GM23338 (cell line): ENCODE measurements around the gene AFAP1L1. TPM values are rescaled to one million over a fixed set of nuclear protein-coding genes. Genes with fewer than 3 reads are reported as not detected.

Experiments
- ATAC-seq: fragments of 200-7000 bp; cut with Tn5 transposase; 3 replicates; pipeline ENCODE4 v1.9.1; 2020
- DNase-seq: peaks from one replicate; pipeline ENCODE4 v3.0.0-alpha.2; 2015; ENCODE audit warnings: low spot score
- H2AFZ ChIP-seq: fragments of 200-600 bp; sonication (generic); 2 replicates; pipeline ENCODE4 v1.8.0; 2016; ENCODE audit warnings: antibody characterized with exemption, mild to moderate bottlenecking, moderate library complexity
- H3F3A ChIP-seq: fragments of 200-600 bp; sonication (generic); replicated peaks from 2 replicates; pipeline ENCODE4 v1.8.0; 2017; ENCODE audit warnings: antibody characterized with exemption, mixed run types, low read depth
- H3K27ac ChIP-seq: fragments of 200-600 bp; sonication (generic); 2 replicates; pipeline ENCODE4 v1.6.1; 2016; ENCODE audit warnings: low read depth
- H3K27me3 ChIP-seq: fragments of 200-600 bp; sonication (generic); 2 replicates; pipeline ENCODE4 v1.8.0; 2016; ENCODE audit warnings: mild to moderate bottlenecking, mixed run types, moderate library complexity; ENCODE audit not compliant: insufficient read depth
- H3K36me3 ChIP-seq: fragments of 200-600 bp; sonication (generic); 2 replicates; pipeline ENCODE4 v1.8.0; 2016; ENCODE audit warnings: mild to moderate bottlenecking; ENCODE audit not compliant: insufficient read depth
- H3K4me1 ChIP-seq: fragments of 200-600 bp; sonication (generic); 2 replicates; pipeline ENCODE4 v1.8.0; 2016; ENCODE audit warnings: mild to moderate bottlenecking, moderate library complexity; ENCODE audit not compliant: insufficient read depth
- H3K4me2 ChIP-seq: fragments of 200-600 bp; sonication (generic); 2 replicates; pipeline ENCODE4 v1.7.1; 2017; ENCODE audit warnings: mixed run types
- H3K4me3 ChIP-seq: fragments of 200-600 bp; sonication (generic); 2 replicates; pipeline ENCODE4 v1.6.1; 2016; ENCODE audit warnings: mixed run types
- H3K79me2 ChIP-seq: fragments of 200-600 bp; sonication (generic); replicated peaks from 2 replicates; pipeline ENCODE4 v1.8.0; 2017; ENCODE audit warnings: mild to moderate bottlenecking; ENCODE audit not compliant: insufficient read depth
- H3K9me2 ChIP-seq: fragments of 200-600 bp; sonication (generic); 2 replicates; pipeline ENCODE4 v1.8.0; 2017; ENCODE audit not compliant: insufficient read depth
- H4K20me1 ChIP-seq: fragments of 200-600 bp; sonication (generic); replicated peaks from 2 replicates; pipeline ENCODE4 v1.8.0; 2017; ENCODE audit warnings: mild to moderate bottlenecking; ENCODE audit not compliant: insufficient read depth
- H3K27ac Mint-ChIP-seq: 2 replicates; pipeline ENCODE4 v1.8.0; 2020; ENCODE audit warnings: inconsistent platforms, mild to moderate bottlenecking, moderate library complexity, mixed read lengths
- H3K27me3 Mint-ChIP-seq: 3 replicates; pipeline ENCODE4 v1.8.0; 2022; ENCODE audit warnings: low read depth, mild to moderate bottlenecking, moderate library complexity, mixed read lengths, inconsistent platforms; ENCODE audit not compliant: insufficient read depth, poor library complexity
- H3K36me3 Mint-ChIP-seq: 3 replicates; pipeline ENCODE4 v1.8.0; 2021; ENCODE audit warnings: low read depth, mild to moderate bottlenecking, inconsistent platforms, moderate library complexity, mixed read lengths
- H3K4me1 Mint-ChIP-seq: 3 replicates; pipeline ENCODE4 v1.8.0; 2020; ENCODE audit warnings: mild to moderate bottlenecking, inconsistent platforms, mixed read lengths
- H3K4me3 Mint-ChIP-seq: 3 replicates; pipeline ENCODE4 v1.8.0; 2021; ENCODE audit warnings: moderate library complexity, mild to moderate bottlenecking, inconsistent platforms, mixed read lengths
- H3K9me3 Mint-ChIP-seq: 3 replicates; pipeline ENCODE4 v1.8.0; 2020; ENCODE audit warnings: moderate library complexity, mild to moderate bottlenecking, inconsistent platforms, mixed read lengths
- CREB1 ChIP-seq: fragments of 250-450 bp; sonication (Bioruptor Pico); IDR thresholded peaks from 2 replicates; pipeline ENCODE4 v1.5.0; 2020; ENCODE audit warnings: low read depth, mild to moderate bottlenecking, moderate library complexity
- EZH2 ChIP-seq: fragments of 200-600 bp; sonication (generic); IDR thresholded peaks from one replicate; pipeline ENCODE4 v1.8.0; 2017; ENCODE audit warnings: antibody characterized with exemption, mild to moderate bottlenecking, low read depth; ENCODE audit not compliant: unreplicated experiment
- JUNB ChIP-seq: IDR thresholded peaks from one replicate; pipeline ENCODE4 v1.6.1; 2016; ENCODE audit warnings: antibody characterized with exemption; ENCODE audit not compliant: unreplicated experiment
- NANOG ChIP-seq: IDR thresholded peaks from 2 replicates; pipeline ENCODE4 v1.6.1; 2016; ENCODE audit warnings: antibody characterized with exemption, borderline replicate concordance
- POLR2AphosphoS5 ChIP-seq: IDR thresholded peaks from 2 replicates; pipeline ENCODE4 v1.6.1; 2016; ENCODE audit warnings: antibody characterized with exemption, low read depth
- STAT1 ChIP-seq: IDR thresholded peaks from one replicate; pipeline ENCODE4 v1.6.1; 2016; ENCODE audit warnings: antibody characterized with exemption; ENCODE audit not compliant: unreplicated experiment
- ZNF114 ChIP-seq: fragments of 250-450 bp; sonication (Bioruptor Pico); IDR thresholded peaks from 2 replicates; pipeline ENCODE4 v1.5.0; 2020; ENCODE audit warnings: mild to moderate bottlenecking, moderate library complexity
- ZNF331 ChIP-seq: fragments of 250-450 bp; sonication (Bioruptor Pico); IDR thresholded peaks from 2 replicates; pipeline ENCODE4 v1.5.0; 2020; ENCODE audit warnings: low read depth, mild to moderate bottlenecking, moderate library complexity
- polyA plus RNA-seq: library from polyadenylated mRNA; unstranded; fragments of >200 nt; fragmentation: Nextera tagmentation; extraction: Ambion mirVana; gene quantifications from 2 replicates; pipeline ENCODE4 v1.2.1, GENCODE V29; 2016
- total RNA-seq: library from RNA; depleted of rRNA; stranded (reverse); fragments of >200 nt; shearing (Covaris generic); gene quantifications from 2 replicates; pipeline ENCODE4 v1.2.3, GENCODE V29; 2014
- TF ChIP-seq, protein P1 (sequence below), 2 experiments: fragments of 200-600 bp in 1 of 2; sonication (generic) in 1 of 2; conservative IDR thresholded peaks; 2 replicates each; pipeline versions ENCODE4 v1.5.1 to v1.6.1; 2016 to 2017; ENCODE audit warnings: antibody characterized with exemption in 2 of 2, low read depth in 2 of 2, mild to moderate bottlenecking in 2 of 2, moderate library complexity in 1 of 2
- TF ChIP-seq, protein P2 (sequence below): fragments of 250-450 bp; sonication (Bioruptor Pico); IDR thresholded peaks from 2 replicates; pipeline ENCODE4 v1.5.0; 2020; ENCODE audit warnings: mild to moderate bottlenecking, moderate library complexity
- TF ChIP-seq, protein P3 (sequence below): IDR thresholded peaks from one replicate; pipeline ENCODE4 v1.6.1; 2018; ENCODE audit warnings: antibody characterized with exemption; ENCODE audit not compliant: unreplicated experiment
- TF ChIP-seq, protein P4 (sequence below): IDR thresholded peaks from 2 replicates; pipeline ENCODE4 v1.6.1; 2016; ENCODE audit warnings: antibody characterized with exemption

AFAP1L1 gene
- total and polyA plus RNA-seq, 2 experiments from 2014 or later, result 3.2 to 5.7 TPM

DNA sequence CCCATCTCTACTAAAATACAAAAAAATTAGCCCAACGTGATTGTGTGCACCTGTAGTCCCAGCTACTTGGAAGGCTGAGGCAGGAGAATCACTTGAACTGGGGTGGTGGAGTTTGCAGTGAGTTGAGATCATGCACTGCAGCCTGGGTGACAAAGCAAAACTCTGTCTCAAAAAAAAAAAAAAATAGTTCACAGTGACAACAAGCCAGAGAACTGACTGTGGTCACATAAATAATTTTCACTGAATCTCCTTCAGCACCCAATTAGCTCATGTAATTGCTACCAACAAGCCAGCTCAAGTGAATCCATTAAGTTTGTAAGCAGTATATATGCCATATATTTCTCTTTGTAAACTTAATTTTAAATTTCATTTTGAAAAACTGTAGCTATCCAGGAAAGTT, 14.5 kb upstream of the AFAP1L1 start (continued):
- TF ChIP-seq, protein P1, sequence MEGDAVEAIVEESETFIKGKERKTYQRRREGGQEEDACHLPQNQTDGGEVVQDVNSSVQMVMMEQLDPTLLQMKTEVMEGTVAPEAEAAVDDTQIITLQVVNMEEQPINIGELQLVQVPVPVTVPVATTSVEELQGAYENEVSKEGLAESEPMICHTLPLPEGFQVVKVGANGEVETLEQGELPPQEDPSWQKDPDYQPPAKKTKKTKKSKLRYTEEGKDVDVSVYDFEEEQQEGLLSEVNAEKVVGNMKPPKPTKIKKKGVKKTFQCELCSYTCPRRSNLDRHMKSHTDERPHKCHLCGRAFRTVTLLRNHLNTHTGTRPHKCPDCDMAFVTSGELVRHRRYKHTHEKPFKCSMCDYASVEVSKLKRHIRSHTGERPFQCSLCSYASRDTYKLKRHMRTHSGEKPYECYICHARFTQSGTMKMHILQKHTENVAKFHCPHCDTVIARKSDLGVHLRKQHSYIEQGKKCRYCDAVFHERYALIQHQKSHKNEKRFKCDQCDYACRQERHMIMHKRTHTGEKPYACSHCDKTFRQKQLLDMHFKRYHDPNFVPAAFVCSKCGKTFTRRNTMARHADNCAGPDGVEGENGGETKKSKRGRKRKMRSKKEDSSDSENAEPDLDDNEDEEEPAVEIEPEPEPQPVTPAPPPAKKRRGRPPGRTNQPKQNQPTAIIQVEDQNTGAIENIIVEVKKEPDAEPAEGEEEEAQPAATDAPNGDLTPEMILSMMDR (conservative IDR thresholded peaks at IDR 0.05; ENCODE audit: low read depth in 2 of 2), result no peak
- TF ChIP-seq ZNF114 (CRISPR knock-in tag) (no peak), NANOG (no peak), JUNB (no peak), CREB1 (CRISPR knock-in tag) (no peak)

DNA sequence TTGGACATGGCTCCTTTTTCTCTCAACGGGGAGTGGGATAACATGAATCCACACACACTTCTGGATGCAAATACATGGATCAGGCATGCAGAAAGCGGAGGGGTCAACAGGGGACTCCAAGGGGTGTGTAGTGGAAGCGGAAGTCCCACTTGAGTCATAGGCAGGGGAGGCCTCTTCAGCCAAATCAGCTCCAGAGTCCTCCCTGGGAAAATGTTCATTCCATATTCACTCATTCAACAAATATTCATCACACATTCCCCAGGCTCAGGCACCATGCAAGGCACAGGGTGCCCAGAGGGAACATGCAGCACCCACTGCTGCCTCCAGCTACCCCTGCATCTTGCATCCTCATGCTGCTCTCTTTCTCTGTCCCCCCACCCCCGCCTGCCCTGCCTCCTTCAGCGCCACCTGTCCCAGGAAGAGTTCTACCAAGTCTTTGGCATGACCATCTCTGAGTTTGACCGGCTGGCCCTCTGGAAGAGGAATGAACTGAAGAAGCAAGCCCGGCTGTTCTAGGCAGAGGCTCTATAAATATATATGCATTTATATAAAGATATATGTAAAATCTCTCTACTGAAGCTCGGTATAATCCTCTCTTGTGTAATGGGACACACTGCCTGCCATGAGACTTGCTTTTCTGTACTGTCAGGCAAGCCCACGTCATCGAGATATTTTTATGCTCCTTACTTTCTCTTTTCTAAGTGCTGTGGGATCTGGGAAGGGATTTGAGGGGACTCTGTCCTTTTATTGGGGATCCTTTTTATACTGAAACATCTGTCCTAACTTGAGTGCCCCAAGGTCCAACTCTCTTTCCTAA, 13.6 kb upstream of the AFAP1L1 start:
- H4K20me1 ChIP-seq, result no peaks in the 10 kb centered on the region
- H3K4me1 ChIP-seq, result no peaks in the 10 kb centered on the region
- no peaks in the 10 kb centered on the region for H3F3A ChIP-seq
- Mint-ChIP-seq H3K27me3 (peaks cover 6% of the 10 kb centered on the region), H3K27ac (no peak overlapping the region; the same call in 1 of the 2 replicates), H3K36me3 (no peaks in the 10 kb centered on the region), H3K4me3 (no peak overlapping the region), H3K9me3 (no peaks in the 10 kb centered on the region), H3K4me1 (no peaks in the 10 kb centered on the region)
- H3K27me3 ChIP-seq, result no peaks in the 10 kb centered on the region
- H3K9me2 ChIP-seq, result no peaks in the 10 kb centered on the region
- H3K36me3 ChIP-seq, result no peaks in the 10 kb centered on the region
- ATAC-seq (no peak), DNase-seq (no peak)
- H3K79me2 ChIP-seq, result no peaks in the 10 kb centered on the region
- no peak overlapping the region for H3K27ac ChIP-seq
- no peak overlapping the region for H2AFZ ChIP-seq
- no peak overlapping the region for H3K4me3 ChIP-seq
- no peak overlapping the region for H3K4me2 ChIP-seq
- TF ChIP-seq, protein P2, sequence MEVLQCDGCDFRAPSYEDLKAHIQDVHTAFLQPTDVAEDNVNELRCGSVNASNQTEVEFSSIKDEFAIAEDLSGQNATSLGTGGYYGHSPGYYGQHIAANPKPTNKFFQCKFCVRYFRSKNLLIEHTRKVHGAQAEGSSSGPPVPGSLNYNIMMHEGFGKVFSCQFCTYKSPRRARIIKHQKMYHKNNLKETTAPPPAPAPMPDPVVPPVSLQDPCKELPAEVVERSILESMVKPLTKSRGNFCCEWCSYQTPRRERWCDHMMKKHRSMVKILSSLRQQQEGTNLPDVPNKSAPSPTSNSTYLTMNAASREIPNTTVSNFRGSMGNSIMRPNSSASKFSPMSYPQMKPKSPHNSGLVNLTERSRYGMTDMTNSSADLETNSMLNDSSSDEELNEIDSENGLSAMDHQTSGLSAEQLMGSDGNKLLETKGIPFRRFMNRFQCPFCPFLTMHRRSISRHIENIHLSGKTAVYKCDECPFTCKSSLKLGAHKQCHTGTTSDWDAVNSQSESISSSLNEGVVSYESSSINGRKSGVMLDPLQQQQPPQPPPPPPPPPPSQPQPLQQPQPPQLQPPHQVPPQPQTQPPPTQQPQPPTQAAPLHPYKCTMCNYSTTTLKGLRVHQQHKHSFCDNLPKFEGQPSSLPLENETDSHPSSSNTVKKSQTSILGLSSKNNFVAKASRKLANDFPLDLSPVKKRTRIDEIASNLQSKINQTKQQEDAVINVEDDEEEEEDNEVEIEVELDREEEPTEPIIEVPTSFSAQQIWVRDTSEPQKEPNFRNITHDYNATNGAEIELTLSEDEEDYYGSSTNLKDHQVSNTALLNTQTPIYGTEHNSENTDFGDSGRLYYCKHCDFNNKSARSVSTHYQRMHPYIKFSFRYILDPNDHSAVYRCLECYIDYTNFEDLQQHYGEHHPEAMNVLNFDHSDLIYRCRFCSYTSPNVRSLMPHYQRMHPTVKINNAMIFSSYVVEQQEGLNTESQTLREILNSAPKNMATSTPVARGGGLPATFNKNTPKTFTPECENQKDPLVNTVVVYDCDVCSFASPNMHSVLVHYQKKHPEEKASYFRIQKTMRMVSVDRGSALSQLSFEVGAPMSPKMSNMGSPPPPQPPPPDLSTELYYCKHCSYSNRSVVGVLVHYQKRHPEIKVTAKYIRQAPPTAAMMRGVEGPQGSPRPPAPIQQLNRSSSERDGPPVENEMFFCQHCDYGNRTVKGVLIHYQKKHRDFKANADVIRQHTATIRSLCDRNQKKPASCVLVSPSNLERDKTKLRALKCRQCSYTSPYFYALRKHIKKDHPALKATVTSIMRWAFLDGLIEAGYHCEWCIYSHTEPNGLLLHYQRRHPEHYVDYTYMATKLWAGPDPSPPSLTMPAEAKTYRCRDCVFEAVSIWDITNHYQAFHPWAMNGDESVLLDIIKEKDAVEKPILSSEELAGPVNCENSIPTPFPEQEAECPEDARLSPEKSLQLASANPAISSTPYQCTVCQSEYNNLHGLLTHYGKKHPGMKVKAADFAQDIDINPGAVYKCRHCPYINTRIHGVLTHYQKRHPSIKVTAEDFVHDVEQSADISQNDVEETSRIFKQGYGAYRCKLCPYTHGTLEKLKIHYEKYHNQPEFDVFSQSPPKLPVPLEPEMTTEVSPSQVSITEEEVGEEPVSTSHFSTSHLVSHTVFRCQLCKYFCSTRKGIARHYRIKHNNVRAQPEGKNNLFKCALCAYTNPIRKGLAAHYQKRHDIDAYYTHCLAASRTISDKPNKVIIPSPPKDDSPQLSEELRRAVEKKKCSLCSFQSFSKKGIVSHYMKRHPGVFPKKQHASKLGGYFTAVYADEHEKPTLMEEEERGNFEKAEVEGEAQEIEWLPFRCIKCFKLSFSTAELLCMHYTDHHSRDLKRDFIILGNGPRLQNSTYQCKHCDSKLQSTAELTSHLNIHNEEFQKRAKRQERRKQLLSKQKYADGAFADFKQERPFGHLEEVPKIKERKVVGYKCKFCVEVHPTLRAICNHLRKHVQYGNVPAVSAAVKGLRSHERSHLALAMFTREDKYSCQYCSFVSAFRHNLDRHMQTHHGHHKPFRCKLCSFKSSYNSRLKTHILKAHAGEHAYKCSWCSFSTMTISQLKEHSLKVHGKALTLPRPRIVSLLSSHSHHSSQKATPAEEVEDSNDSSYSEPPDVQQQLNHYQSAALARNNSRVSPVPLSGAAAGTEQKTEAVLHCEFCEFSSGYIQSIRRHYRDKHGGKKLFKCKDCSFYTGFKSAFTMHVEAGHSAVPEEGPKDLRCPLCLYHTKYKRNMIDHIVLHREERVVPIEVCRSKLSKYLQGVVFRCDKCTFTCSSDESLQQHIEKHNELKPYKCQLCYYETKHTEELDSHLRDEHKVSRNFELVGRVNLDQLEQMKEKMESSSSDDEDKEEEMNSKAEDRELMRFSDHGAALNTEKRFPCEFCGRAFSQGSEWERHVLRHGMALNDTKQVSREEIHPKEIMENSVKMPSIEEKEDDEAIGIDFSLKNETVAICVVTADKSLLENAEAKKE (CRISPR knock-in tag), result no peak
- TF ChIP-seq EZH2 (no peak), POLR2AphosphoS5 (no peak), ZNF114 (CRISPR knock-in tag) (no peak), ZNF331 (CRISPR knock-in tag) (no peak), STAT1 (no peak), JUNB (no peak), CREB1 (CRISPR knock-in tag) (no peak)
- TF ChIP-seq, protein P3, sequence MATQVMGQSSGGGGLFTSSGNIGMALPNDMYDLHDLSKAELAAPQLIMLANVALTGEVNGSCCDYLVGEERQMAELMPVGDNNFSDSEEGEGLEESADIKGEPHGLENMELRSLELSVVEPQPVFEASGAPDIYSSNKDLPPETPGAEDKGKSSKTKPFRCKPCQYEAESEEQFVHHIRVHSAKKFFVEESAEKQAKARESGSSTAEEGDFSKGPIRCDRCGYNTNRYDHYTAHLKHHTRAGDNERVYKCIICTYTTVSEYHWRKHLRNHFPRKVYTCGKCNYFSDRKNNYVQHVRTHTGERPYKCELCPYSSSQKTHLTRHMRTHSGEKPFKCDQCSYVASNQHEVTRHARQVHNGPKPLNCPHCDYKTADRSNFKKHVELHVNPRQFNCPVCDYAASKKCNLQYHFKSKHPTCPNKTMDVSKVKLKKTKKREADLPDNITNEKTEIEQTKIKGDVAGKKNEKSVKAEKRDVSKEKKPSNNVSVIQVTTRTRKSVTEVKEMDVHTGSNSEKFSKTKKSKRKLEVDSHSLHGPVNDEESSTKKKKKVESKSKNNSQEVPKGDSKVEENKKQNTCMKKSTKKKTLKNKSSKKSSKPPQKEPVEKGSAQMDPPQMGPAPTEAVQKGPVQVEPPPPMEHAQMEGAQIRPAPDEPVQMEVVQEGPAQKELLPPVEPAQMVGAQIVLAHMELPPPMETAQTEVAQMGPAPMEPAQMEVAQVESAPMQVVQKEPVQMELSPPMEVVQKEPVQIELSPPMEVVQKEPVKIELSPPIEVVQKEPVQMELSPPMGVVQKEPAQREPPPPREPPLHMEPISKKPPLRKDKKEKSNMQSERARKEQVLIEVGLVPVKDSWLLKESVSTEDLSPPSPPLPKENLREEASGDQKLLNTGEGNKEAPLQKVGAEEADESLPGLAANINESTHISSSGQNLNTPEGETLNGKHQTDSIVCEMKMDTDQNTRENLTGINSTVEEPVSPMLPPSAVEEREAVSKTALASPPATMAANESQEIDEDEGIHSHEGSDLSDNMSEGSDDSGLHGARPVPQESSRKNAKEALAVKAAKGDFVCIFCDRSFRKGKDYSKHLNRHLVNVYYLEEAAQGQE, result no peak
- TF ChIP-seq, protein P4, sequence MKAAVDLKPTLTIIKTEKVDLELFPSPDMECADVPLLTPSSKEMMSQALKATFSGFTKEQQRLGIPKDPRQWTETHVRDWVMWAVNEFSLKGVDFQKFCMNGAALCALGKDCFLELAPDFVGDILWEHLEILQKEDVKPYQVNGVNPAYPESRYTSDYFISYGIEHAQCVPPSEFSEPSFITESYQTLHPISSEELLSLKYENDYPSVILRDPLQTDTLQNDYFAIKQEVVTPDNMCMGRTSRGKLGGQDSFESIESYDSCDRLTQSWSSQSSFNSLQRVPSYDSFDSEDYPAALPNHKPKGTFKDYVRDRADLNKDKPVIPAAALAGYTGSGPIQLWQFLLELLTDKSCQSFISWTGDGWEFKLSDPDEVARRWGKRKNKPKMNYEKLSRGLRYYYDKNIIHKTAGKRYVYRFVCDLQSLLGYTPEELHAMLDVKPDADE, result no peak
